GM21529 (cell line): ENCODE data around the gene EPB41L3.
"Not testable (repeated sequence)": the region's sequence is repeated elsewhere in the genome, so short reads cannot be mapped to it uniquely, and the experiment has no call there.

Experiments
- ATAC-seq: cut with Tn5 transposase; IDR thresholded peaks from one replicate; pipeline ENCODE4 v1.9.1; 2021; ENCODE audit not compliant: unreplicated experiment

EPB41L3 gene

GRCh38 chr18:5532066-5532465 is 11.7 kb downstream of the EPB41L3 start:
- ATAC-seq, result no peak

- no peak for ATAC-seq
Measured at GRCh38 chr18:5530629-5531178, 13.1 kb downstream of the EPB41L3 start.

GRCh38 chr18:5529471-5529870 is 14.3 kb downstream of the EPB41L3 start:
- no peak for ATAC-seq

- ATAC-seq, result no peak
Measured at GRCh38 chr18:5527603-5528002, 16.2 kb downstream of the EPB41L3 start.

- no peak for ATAC-seq
Measured at GRCh38 chr18:5524660-5525059, 19.1 kb downstream of the EPB41L3 start.

GRCh38 chr18:5521000-5521399 is 22.8 kb downstream of the EPB41L3 start:
- ATAC-seq, result no peak

- ATAC-seq, result no peak
Measured at GRCh38 chr18:5520464-5520863, 23.3 kb downstream of the EPB41L3 start.

GRCh38 chr18:5519448-5520298 is 24.1 kb downstream of the EPB41L3 start:
- ATAC-seq, result no peak

GRCh38 chr18:5518899-5519371 is 24.9 kb downstream of the EPB41L3 start:
- ATAC-seq, result no peak

GRCh38 chr18:5518179-5518770 is 25.5 kb downstream of the EPB41L3 start:
- ATAC-seq, result no peak

GRCh38 chr18:5516841-5517240 is 27.0 kb downstream of the EPB41L3 start:
- no peak for ATAC-seq

GRCh38 chr18:5515011-5515784 is 28.6 kb downstream of the EPB41L3 start:
- no peak for ATAC-seq

GRCh38 chr18:5513947-5514346 is 29.9 kb downstream of the EPB41L3 start:
- ATAC-seq, result no peak

- no peak for ATAC-seq
Measured at GRCh38 chr18:5512176-5512575, 31.6 kb downstream of the EPB41L3 start.

GRCh38 chr18:5511541-5511940 is 32.3 kb downstream of the EPB41L3 start:
- not testable (repeated sequence) for ATAC-seq

- no peak for ATAC-seq
Measured at GRCh38 chr18:5510135-5510846, 33.5 kb downstream of the EPB41L3 start.

GRCh38 chr18:5508821-5509220 is 35.0 kb downstream of the EPB41L3 start:
- ATAC-seq, result no peak

- ATAC-seq, result no peak
Measured at GRCh38 chr18:5507756-5508155, 36.0 kb downstream of the EPB41L3 start.

- no peak for ATAC-seq
Measured at GRCh38 chr18:5506174-5506573, 37.6 kb downstream of the EPB41L3 start.

GRCh38 chr18:5503740-5504139 is 40.1 kb downstream of the EPB41L3 start:
- no peak for ATAC-seq
